NCI-H510A (cell line): ENCODE data around the gene PTPRF.

ENCODE experiments used
- DNase-seq: peaks from one replicate; lab custom pipeline; 2025; lab: John Stamatoyannopoulos, UW

Gene PTPRF

DNA sequence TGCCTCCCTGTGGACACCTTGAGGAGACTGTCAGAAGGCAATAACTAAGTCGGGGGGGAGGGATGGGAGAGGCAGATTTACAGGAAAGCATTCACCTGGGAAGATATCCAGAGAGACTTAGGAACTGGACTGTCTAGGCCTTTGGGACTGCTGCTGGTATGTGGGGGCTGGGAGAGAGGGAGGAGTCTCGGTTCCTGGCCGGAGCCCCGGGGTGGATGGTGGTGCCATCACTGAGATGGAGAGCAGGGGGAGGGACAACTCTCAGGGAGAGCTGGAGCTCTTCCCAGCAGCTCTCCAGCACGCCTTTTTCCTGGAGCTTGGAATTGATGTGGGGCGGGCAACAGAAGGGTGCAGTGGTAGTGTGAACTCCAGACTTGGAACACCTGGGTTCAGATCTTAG, 22.1 kb downstream of the PTPRF start:
- DNase-seq: peak; percentile 89

DNA sequence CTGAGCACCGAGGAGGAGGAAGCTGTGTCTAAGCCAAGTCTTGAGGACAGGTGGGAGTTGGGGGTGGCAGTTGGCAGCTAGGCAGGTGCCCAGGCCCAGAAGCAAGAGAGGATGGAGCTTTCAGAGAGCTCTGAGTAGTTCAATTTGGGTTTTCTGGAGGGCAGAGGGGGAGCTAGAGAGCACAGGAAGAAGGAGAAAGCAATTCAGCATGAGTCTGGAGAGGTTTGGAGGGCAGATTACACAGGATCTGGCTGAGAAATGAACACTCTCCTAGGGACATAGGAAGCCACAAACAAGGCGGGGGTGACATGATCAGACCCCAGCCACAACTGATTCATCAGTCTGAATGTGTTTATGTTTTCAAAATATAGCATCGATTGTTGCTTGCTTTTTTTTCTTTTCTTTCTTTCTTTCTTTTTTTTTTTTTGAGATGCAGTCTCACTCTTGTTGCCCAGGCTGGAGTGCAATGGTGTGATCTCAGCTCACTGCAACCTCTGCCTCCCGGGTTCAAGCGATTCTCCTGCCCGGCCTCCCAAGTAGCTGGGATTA, 23.8 kb downstream of the PTPRF start:
- DNase-seq: peak; percentile 51

DNA sequence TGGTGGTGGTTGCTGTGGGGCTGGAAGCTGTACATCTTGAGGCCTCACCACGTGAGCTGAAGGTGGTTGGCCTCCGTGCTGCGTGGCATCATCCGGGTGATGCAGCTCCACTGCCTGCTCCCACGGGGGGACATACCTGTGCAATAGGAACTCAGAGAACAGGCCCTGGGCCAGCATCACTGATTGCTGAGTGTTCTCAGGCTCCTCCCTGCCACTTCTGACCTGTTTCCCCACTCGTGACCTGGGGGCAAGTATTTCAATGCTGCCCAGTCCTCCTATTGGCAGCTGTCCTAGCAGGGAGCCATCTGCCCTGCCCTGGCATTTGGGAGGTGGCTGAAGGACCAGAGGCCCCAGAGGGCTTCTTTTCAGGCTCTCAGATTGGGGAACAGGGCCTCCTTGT, 26.1 kb downstream of the PTPRF start:
- DNase-seq: no peak

DNA sequence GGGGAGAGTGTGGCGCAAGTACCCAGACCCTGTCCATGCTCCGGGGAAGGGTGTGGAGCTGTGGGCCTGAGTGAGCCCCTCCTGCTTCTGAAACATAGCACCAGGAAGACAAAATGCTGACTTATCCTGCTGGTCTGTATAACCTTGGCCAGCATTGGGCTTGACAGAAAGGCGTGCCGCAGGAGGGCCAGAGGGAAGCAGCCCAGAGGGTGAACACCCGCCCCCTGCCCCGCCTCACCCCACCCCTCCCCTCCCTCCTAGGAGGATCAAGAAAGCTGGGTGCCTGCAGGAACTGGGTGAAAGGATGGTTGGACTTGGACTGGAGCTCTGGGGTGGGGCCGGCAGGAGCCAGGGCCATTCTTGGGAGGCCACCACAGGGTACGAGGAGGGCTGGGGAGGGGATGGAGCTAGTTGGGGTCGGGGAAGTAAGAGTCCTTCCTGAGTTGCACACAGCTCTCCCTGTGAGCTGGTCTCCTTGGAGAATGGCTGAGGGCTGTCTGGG, 27.1 kb downstream of the PTPRF start:
- DNase-seq: peak; percentile 95

DNA sequence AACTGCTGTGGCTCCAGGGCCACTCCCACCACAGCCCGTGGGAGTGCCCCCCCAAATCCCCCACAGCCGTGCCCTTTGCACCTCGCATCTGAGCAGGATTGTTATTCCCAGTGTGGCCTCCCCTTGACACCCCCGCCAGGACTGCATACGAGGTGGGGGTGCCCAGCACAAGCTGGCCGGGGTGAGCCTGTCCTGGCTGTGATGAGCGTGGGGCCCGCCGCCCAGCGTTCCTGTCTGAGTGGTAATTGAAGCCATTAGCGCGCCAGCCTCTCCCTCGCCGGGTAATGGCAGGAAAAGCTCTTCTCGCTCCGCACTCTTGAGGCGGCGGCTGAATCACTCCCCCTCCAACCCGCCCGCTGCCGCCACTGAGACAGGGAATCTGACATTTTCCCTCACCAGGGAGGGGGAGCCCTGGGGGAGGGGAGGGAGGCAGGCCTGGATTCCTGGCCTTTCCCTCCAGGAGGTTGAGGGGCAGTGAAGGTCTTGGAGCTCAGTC, 27.7 kb downstream of the PTPRF start:
- DNase-seq: peak; percentile 96

DNA sequence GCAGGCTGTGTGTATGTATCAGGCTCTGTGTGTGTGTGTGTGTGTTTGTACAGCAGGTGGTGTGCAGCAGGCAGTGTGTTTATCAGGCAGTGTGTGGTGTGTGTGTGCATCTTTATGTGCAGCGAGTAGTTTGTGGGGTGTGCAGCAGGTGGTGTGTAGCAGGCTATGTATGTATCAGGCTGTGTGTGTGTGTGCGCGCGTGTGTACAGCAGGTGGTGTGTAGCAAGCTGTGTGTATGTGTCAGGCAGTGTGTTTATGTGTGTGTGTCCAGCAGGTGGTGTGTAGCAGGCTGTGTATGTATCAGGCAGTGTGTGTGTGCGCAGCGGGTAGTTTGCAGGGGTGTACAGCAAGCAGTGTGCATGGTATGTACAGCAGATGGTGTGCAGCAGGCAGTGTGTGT, 29.0 kb downstream of the PTPRF start:
- DNase-seq: no peak

DNA sequence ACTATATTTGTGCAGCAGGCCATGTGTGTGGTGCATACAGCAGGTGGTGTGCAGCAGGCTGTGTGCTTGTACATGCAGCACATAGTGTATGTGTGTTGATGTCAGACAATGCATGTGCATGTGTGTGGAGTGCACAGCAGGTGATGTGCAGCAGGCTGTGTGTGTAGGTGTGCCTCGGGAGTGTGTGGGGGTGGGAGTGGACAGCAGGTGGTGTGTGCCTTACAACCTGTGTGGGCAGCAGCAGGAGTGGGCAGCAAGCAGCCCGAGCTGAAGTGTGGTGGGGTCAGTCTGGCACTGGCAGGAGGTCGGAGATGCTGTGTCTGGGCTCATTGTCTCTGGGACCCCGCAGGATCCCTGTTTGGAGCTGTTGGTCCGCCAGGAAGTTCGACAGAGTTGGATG, 29.6 kb downstream of the PTPRF start:
- DNase-seq: no peak

DNA sequence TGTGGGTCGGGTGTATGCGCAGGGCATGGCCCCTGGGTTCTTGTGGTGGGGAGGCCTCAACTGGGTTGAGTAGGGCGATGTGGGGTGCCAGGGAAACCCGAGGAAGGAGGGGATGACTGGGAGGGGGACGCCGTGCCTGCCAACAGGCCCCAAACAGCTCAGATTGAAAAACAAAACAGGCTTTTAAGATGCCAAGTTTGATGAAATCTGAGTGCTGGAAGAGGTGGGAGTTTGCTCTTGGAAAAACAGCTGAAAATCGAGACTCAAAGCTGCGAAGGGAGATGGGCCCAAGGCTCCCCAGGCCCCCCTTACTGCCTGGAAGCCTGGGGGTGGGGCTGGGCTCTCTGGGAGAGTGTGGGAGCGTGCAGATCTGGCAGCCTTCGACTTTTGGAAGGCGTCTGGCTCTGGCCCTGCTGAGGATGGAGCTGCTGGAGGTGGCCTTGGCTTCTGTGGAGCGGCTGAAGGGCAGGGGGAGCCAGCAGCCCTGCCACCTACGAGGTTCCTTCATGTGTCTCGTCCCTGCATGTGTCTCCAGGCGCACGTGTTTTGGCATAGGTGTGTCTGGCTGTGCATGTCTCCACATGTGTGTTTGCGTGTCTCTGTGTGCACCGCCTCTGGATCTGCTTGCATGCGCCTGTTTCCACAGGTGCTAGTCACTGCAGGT, 33.3 kb downstream of the PTPRF start:
- DNase-seq: peak; percentile 75

DNA sequence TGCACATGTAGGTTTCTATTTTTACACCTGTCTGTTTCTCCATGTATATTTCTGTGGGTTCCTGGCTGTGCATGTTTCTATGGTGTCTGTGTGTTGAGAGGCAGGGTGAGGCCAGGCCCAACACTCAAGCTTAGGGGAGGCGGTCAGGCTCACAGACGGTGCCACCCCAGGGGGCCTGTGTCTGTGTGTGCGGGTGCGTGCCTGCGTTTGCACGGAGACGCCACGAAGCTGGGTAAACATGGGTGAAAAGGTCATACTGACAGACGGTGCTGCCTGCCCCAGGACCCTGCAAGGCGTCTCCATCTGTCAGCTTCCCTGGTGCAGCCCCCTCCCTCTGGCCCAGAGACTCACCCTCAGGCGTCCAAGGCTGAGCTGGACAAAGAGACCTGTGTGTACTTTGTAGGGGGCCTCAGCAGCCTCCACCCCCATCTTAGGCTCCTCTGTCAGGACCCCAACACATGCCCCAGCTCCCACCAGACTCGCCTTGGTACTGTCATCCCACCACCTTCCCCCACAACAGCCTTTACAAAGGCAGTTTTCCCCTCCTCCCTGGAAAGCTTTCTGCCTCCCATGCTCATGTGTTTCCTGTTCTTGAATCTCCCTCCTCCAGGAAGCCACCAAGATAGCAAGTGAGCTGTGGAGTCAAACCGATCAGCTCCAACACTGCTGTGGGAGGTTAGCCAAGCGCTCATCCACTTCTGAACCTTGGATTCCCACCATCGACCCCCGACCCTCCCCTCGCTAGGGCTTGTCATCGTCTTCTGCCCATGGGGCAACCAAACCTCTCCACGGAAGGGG, 34.1 kb downstream of the PTPRF start:
- DNase-seq: peak; percentile 92

DNA sequence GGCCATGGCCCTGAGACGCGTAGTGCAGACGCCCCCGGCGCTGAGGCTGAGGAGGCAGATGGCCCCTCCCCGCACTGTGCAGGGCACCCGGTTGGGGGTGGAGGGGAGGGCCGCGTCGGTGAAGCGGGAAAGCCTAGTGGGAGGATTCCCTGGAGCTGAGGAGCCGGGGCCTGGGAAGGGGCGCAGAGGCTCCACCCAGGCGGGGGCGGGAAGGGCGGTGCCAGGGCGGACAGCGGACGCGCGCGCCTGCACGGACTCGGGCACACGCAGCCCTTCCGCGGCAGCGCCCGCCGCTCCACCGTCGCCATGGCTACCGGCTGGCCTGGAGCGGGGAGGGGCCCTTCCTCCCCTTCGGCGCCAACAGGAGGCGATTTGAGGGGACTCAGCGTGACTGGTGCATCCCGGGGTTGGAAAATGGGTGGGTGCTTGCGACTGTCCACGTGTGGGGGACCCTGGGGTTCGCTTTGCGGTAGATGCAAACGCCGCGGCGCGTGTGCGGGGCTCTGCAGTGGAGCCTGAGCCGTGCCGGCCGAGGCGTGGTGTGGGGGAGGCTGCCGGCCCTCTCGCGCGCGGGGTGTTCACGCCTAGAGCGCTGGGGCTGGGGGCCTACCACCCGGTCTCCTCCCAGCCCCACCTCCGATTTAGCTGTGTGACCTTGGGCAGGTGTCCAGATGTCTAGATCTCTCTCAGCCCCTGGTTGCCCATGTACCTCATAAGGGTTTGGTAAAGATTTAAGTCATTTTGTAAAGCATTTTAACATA, 35.1 kb downstream of the PTPRF start:
- DNase-seq: peak; percentile 79

DNA sequence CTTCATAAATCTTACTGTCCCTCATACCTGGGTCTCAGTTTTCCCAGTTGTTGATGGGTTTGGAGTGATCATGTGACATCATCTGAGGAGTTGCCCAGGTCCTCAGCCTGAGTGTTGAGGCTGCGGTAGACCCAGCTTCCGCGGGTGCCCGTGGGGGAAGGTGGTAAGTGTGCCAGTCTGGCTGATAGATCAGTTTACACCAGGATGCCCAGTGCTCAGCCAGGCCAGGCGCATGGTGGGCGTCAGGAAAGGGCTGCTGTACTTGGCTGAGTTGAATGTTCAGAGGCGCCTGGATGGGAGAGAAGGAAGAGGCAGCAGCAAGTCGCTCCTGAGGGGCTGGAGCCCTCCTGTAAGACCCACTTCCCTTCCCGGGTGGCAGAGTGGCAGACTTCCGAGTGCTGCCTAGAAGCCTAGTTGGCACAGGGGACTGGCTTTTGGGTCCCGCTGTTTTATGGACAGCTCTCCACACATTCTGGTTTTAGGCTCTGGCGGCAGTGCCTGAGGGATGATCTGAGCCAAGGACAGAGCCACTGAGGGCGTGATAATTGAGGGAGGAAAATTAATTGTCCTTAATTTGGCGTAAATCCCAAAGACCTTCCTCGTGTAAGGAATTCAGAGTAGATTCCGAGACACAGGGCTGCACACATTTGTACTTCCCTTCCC, 35.8 kb downstream of the PTPRF start:
- DNase-seq: no peak

DNA sequence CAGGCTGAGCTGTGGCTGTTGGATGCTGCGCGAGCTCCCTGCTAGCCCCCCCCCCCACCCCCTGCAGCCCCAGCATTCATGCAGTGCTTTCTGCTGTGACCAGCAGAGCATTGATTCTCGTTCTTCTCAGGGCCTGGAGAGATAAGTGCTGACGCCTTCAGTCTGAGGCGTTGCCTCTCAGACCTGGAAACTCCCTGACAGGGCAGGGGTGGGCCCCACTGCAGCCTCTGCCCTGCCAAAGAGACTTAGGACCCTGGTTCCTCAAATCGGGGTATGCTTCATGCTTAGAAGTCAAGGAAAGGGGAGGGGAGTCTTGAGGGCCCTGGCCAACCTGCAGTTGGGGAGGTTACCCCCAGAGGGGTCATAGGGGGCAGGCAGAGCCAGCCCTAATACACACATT, 38.5 kb downstream of the PTPRF start:
- no peak for DNase-seq

DNA sequence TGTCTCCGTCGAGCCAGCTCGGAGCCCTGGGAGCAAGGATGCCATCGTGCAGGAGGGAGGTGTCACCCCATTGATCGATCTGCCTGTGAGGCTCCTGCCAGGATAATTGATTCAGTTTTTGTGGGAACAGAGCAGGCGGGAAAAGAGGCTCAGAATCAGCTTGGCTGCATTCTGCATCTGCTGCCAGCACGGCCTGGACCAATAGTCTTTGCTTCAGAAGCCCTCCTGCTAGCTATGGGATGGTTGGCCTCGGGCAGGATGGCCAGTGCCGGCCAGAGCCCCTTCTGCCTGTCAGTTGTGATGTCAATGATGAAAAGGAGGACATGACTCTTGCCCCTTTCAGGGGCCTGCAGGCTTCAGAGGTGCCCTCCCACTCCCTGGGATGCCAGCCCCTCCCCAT, 39.6 kb downstream of the PTPRF start:
- DNase-seq: no peak

DNA sequence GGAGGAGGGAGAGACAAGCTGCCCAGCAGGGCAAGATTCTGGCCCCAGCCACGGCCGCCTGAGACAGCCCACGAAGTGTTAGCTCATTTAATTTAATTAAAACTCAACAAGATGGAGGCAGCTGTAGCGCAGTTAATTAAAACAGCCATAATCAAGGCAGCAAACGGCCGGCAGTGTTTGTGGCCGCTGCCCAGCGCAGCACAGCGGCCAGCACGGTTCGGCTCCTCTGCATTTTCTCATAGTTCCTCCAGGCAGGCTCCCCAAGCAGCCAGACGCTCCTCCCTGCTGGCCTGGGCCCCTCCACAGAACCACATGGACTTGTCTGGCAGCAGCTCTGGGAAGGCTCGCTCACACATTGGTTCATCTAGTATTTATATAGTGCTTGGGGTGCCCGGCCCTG, 40.0 kb downstream of the PTPRF start:
- DNase-seq: no peak

DNA sequence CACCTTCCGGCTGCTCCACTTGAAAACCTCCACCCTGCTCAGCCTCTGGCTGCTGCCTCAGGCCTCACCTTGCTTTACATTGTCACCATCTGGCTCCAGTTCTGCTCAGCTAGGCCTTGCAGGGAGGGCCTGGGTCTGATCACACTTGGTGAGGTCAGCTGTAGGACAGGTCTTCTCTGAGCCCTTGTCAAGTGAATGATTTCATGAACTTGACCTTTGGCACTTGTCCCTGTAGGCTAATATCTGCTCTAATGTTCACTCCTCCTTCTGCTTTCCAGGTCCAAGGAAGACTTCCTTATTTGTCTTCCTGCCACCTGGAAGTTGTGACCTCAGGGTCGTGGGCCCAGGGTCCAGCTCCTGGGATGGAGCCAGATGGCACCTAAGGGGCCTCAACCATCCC, 41.4 kb downstream of the PTPRF start:
- no peak for DNase-seq

DNA sequence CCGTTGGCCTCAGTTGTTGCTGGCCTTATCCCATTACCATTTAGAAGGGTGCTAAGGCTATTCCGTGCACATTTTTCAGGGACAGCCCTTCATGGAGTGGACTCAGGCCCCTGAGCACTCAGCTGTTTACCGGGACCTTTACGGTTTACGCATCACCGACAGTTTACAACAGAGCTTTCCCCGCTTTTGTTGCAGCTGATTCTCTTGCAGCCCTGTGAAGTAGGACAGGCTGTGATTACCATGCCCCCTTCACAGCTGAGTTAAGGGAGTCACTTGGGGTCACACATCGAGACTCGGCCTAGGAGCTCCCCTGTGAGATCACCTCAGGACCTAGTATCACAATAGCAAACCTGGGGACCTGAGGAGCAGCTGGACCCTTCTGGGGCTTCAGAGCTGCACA, 41.9 kb downstream of the PTPRF start:
- DNase-seq: no peak

DNA sequence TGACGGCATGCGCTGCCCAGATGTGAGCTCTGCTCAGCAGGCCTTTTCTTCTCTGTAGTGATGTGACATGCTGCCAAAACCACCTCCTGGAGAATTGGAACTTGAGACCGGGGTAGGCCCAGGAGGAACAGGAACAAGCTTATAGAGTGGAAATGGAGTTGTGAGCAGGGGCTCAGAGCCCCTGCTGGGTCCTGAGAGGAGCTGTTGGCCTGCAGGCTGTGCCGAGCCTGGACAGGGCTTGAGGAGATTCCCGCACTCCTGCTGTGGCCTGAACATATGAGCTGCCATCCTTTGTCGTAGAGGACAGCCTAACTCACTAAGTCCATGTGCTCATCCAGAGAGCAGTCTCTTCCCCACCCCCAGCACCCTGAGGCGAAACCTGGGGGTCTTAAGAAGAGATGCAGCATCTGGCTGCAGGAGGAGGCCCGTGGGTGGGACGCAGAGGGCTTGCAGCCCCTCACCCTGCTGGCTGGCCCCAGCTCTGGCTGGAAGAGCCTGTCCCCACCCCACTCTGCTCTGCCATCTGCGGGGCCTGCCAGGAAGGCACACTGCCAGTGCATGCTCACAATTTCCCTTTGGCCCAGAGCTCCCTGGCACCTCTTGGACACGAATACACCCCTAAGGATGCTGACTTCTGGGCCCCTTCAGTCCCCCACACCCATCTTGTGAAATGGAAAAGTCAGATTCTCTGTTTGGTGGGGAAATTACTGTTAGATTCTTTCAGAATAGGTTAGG, 42.5 kb downstream of the PTPRF start:
- DNase-seq: no peak

DNA sequence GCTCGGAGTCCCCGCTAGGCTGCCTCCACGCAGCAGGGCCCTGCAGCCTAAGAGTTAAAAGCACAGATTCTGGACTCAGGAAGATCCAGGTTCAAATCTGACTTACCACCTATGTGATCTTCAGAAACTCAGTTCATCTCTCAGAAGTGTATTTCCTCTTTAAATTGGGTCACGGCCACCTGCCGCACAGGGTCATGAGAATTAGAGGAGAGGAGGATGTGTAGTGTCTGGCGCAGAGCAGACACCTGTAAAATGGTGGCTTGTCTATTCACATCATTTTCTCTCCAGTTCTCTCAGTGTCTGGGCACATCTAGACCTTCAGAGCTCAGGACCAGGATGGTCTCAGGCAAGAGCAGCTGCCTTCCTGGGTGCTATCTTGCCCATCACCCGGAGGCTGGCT, 45.8 kb downstream of the PTPRF start:
- DNase-seq: no peak

DNA sequence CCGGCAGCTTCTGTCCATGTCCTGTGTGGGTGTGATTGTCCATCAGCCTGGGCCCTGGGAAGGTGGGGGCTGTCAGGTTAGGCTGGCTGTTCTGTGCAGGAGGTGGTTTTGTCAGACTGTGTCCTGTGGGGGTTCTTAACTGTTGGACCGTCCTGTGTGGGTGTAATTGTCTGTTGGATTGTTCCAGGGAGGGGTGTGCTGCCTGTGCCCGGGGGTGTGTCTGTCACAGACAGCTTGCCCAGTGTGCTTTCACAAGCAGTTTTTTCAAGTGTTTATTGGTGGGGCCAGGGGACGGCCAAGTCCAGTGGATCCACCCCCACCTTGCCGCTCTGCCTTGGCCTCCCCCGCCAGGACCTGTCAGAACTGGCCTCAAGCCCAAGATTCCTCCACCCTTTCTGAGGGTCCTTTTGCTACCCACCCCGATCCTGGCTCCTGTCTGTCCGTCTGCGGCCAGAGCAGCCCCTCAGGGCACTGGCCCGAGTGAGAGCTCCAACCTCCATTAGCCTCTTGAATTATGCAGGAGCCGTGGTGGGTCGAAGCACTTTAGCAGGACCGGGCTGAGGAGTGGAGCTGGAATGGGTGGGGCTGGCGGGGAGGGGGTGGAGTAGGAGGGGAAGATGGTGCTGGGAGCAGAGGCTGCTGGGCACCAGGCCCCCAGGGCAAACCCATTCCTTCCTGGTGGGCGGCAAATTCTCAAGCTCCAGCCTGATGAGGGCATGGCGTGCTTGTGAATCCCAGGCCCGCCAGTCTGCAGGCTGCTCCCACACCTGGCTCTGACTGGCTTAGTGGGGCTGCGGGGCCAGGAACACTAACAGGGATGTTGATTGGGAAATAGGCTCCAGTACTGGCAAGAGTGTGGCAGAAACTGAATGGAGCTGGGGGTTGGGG, 47.2 kb downstream of the PTPRF start:
- no peak for DNase-seq

DNA sequence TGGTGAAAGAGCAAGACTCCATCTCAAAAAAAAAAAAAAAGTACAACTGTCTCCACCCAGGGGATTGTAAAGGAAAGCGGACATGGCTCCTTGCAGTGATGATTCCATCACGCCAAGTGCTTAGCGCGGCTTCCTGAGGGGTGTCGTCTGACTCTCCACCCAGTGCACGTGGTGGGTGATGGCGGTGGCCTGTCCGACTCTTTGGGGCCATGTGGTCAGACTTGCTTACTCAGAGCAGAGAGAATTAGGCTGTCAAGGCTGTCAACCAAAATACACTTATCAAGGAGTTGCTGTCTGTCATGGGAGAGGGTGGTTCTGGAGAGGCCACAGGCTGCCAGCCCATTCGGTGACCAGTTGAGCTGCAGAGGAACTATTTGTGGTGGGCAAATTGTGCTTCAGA, 49.4 kb downstream of the PTPRF start:
- DNase-seq: no peak
